Thoracic aorta (tissue), 2 donors: ENCODE results near the gene VANGL1. TPM values are rescaled to one million over a fixed set of nuclear protein-coding genes. Genes with fewer than 3 reads are reported as not detected.

Experiments
- ATAC-seq: fragments of 150-250 bp; one replicate; pipeline ENCODE4 v1.8.0; 2017; ENCODE audit warnings: low read depth; ENCODE audit not compliant: insufficient number of reproducible peaks, low FRiP score
- DNase-seq: peaks from one replicate; pipeline ENCODE4 v3.0.0-alpha.2; 2020; ENCODE audit warnings: low spot score
- H3K27ac ChIP-seq, 2 donors: fragments of 200-600 bp; sonication (generic); 1 replicate in 1 of 2; 2 replicates in 1 of 2; pipeline ENCODE4 v1.5.1; 2016; ENCODE audit warnings: mild to moderate bottlenecking in 2 of 2, moderate library complexity in 2 of 2
- H3K27me3 ChIP-seq: fragments of 200-600 bp; sonication (generic); replicated peaks from 2 replicates; pipeline ENCODE4 v1.6.0; 2016; ENCODE audit warnings: mild to moderate bottlenecking; ENCODE audit not compliant: insufficient read depth
- H3K36me3 ChIP-seq: fragments of 200-600 bp; sonication (generic); one replicate; pipeline ENCODE4 v1.5.1; 2016
- H3K4me1 ChIP-seq, 2 donors: fragments of 200-600 bp; sonication (generic); 1 replicate in 1 of 2; 2 replicates in 1 of 2; pipeline versions ENCODE4 v1.5.1 to v1.6.0; 2016; ENCODE audit warnings: low read depth in 2 of 2, mild to moderate bottlenecking in 1 of 2; ENCODE audit not compliant: control insufficient read depth in 1 of 2
- H3K4me3 ChIP-seq: fragments of 200-600 bp; sonication (generic); 2 replicates; pipeline ENCODE4 v1.5.1; 2016; ENCODE audit warnings: mild to moderate bottlenecking
- H3K9me3 ChIP-seq: fragments of 200-600 bp; sonication (generic); 2 replicates; pipeline ENCODE4 v1.5.1; 2016
- CTCF ChIP-seq: fragments of 200-600 bp; sonication (generic); IDR thresholded peaks from one replicate; pipeline ENCODE4 v1.5.1; 2019; ENCODE audit warnings: antibody characterized with exemption
- total RNA-seq, 2 donors: library from RNA; depleted of rRNA; stranded (reverse); fragments of >200 nt; gene quantifications; one replicate each; pipeline versions ENCODE4 v1.1.0 to v1.2.3, GENCODE V29; 2016

Gene VANGL1
- total RNA-seq, 2 donors from 2014 or later = 6.5 to 8.8 TPM

DNA sequence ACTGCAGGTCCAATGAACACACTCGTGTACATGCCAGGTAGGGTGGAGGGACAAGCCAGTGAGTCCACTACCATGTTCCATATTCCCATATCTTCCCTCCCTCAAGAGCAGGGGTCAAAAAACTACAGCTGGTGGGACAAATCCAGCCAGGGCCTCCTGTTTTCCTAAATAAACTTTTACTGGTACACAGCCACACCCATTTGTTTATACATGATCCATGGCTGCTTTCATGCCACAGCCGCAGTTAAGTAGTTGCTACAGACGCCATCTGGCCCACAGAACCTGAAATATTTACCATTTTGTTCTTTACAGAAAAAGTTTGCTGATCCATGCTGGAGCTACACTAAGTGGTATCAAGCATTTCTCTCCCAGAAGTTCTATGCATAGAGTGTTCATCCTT is 84.4 kb downstream of the VANGL1 start:
- Histone ChIP-seq H3K36me3 (no peaks in the 10 kb centered on the region), H3K4me3 (no peak overlapping the region), H3K9me3 (no peaks in the 10 kb centered on the region), H3K4me1 (peaks cover 5 to 11% of the 10 kb centered on the region in 2 donors), H3K27me3 (no peaks in the 10 kb centered on the region), H3K27ac (no peak overlapping the region)
- TF ChIP-seq CTCF = no peak
- ATAC-seq = no peak
- DNase-seq = no peak

GRCh38 chr1:115726570-115726969 is 84.8 kb downstream of the VANGL1 start:
- Histone ChIP-seq H3K27me3 (no peaks in the 10 kb centered on the region), H3K9me3 (no peaks in the 10 kb centered on the region), H3K27ac (no peak overlapping the region), H3K4me1 (peaks cover 5 to 11% of the 10 kb centered on the region in 2 donors), H3K4me3 (no peak overlapping the region), H3K36me3 (no peaks in the 10 kb centered on the region)
- no peak for TF ChIP-seq CTCF
- no peak for DNase-seq
- ATAC-seq = no peak

DNA sequence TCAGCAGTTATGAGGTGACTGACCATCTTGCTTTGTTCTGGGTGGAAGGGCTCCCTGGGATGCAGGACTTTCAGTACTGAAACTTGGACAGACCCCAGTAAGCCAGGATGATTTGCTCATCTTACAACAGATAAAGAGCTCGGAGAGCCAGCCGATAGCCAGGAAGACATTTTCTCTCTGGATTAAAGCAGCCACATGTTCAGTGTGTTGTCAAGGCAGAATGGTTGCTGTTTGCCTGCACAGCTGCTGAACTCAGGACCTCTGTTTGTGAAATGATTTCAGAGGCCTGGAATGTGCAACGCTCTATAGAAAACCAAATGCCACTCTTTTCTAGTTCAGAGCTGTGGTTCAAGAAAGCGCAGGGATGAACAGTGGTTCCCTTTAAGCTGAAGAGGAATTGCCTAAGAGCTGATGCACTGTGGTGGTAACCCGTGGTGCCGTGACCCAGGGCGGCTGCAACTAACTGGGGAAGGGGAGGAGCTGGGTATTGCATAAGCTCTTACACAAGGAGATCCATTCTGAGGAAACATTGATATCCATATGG is 86.0 kb downstream of the VANGL1 start:
- H3K4me3 ChIP-seq = no peak overlapping the region
- no peak for DNase-seq
- H3K27me3 ChIP-seq = no peaks in the 10 kb centered on the region
- H3K36me3 ChIP-seq = no peaks in the 10 kb centered on the region
- H3K4me1 ChIP-seq = peaks cover 5 to 11% of the 10 kb centered on the region in 2 donors
- peak overlapping the region; percentile 11 to 35 for H3K27ac ChIP-seq
- no peak for TF ChIP-seq CTCF
- ATAC-seq = peak; percentile 66
- no peaks in the 10 kb centered on the region for H3K9me3 ChIP-seq

DNA sequence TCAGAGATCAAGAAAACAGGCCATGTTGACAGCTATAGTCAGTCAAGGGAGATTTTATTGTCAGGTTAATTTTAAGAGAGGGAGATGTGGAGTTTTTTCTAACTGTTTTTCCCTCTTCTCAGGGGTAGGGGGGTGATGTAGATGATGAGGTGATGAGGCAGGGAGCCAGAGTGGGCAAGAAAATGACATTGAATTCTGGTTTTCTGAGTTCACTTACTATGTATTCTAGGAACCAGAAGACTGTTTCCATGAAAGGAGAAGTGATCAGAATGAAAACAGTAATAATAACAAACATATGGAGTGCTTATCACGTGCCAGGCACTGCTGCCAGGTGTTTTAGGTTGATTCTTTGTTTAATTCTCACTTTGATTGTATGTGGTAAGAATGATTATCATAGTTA is 86.6 kb downstream of the VANGL1 start:
- no peak overlapping the region for H3K4me3 ChIP-seq
- TF ChIP-seq CTCF = no peak
- H3K36me3 ChIP-seq = no peaks in the 10 kb centered on the region
- no peak for DNase-seq
- no peak for ATAC-seq
- no peaks in the 10 kb centered on the region for H3K9me3 ChIP-seq
- H3K4me1 ChIP-seq = peaks cover 5 to 11% of the 10 kb centered on the region in 2 donors
- H3K27ac ChIP-seq = peak overlapping the region in 1 of 2 donors; percentile 35
- no peaks in the 10 kb centered on the region for H3K27me3 ChIP-seq

- Histone ChIP-seq H3K4me1 (peaks cover 5 to 11% of the 10 kb centered on the region in 2 donors), H3K36me3 (no peaks in the 10 kb centered on the region), H3K27me3 (no peaks in the 10 kb centered on the region), H3K9me3 (no peaks in the 10 kb centered on the region), H3K4me3 (no peak overlapping the region), H3K27ac (no peak overlapping the region)
- ATAC-seq (no peak), DNase-seq (no peak)
- no peak for TF ChIP-seq CTCF
These were observed 88.0 kb downstream of the VANGL1 start for GRCh38 chr1:115729756-115730155.
